Upper lobe of left lung (tissue), 4 donors: Measurements from ENCODE around the gene TMEM186.

Experiments used
- POLR2A ChIP-seq, 4 donors: fragments of 450-650 bp; IDR thresholded peaks; one replicate each; pipeline ENCODE4 v1.5.1; 2016 to 2017; ENCODE audit warnings: antibody characterized with exemption in 4 of 4, mild to moderate bottlenecking in 2 of 4
- POLR2AphosphoS5 ChIP-seq, 2 donors: sonication (generic); formaldehyde crosslinking; IDR thresholded peaks; one replicate each; pipeline ENCODE4 v1.5.1; 2017; ENCODE audit warnings: antibody characterized with exemption in 2 of 2
- TF ChIP-seq, protein P1 (sequence below), 6 experiments: fragments of 450-650 bp in 4 of 6; fragments of 200-600 bp in 2 of 6; sonication (generic) in 2 of 6; IDR thresholded peaks; one replicate each; pipeline ENCODE4 v1.5.1; 2016 to 2019; ENCODE audit warnings: antibody characterized with exemption in 6 of 6

DNA sequence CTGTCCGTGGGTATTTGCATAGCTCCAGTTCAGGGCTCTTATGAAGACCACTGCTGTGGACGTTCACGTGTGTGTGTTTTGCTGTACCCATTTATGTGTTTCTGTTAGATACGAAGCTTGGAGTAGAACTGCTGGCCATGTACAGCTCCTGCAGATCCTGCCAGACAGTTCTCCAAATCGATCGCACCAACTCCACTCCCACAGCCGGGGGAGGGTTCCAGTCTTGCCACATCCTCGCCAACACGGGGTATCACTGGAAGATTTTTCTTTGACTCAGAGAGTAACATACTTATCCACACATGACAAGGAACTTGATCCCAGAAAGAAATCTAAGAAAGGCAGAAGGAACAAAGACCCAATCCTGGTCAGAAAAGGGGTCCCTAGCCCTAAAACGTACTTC is 37.4 kb downstream of the TMEM186 start:
- TF ChIP-seq, protein P1, sequence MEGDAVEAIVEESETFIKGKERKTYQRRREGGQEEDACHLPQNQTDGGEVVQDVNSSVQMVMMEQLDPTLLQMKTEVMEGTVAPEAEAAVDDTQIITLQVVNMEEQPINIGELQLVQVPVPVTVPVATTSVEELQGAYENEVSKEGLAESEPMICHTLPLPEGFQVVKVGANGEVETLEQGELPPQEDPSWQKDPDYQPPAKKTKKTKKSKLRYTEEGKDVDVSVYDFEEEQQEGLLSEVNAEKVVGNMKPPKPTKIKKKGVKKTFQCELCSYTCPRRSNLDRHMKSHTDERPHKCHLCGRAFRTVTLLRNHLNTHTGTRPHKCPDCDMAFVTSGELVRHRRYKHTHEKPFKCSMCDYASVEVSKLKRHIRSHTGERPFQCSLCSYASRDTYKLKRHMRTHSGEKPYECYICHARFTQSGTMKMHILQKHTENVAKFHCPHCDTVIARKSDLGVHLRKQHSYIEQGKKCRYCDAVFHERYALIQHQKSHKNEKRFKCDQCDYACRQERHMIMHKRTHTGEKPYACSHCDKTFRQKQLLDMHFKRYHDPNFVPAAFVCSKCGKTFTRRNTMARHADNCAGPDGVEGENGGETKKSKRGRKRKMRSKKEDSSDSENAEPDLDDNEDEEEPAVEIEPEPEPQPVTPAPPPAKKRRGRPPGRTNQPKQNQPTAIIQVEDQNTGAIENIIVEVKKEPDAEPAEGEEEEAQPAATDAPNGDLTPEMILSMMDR (IDR thresholded peaks at IDR 0.05) = no peak
- TF ChIP-seq POLR2AphosphoS5 (IDR thresholded peaks at IDR 0.05) (no peak), POLR2A (IDR thresholded peaks at IDR 0.05) (no peak)
